Measurements from ENCODE around the gene SDF4. TPM values are rescaled to one million over a fixed set of nuclear protein-coding genes. Genes with fewer than 3 reads are reported as not detected.
A peak's percentile ranks its signal among the peaks of the same experiment; 100 is the strongest.

Gene SDF4
- total and polyA plus RNA-seq, 2 of the 8 experiments (the other 6 are each of a cell fraction or from before 2014, with no cell fraction given) = 45.5 to 75.6 TPM

DNA sequence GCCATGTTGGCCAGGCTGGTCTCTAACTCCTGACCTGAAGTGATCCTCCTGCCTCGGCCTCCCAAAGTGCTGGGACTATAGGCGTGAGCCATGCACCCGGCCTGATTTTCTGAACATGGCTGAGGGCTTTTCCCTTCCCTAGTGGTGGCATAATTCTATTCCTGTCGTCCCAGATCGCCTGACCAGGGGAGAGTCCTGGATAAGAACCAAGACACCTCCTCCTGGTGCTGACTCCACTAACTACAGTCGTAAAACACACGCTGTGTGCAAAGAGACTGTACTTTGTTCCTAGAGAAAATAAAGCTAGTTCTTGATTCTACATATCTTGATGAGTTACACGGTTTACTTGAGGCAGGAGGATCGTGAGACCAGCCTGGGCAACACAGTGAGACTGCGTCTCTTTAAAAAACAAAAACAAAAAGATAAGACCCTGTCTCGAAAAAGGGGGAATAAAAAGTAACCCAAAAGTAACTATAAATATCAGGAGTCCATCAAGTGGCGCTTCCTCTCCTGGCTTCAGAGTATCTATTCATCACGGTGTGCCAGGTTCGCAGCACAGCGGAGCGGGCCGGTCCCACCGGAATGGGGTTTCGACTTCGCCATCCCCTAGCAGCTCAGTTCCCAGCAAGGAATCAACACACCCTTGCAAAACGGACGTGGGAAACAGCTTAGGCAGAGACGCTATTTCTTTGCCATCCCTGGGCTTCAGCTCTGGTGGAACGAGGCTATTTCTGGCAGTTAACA is 973 bp downstream of the SDF4 start:
- Histone ChIP-seq H3K36me3 (ENCODE audit: control insufficient read depth in 2 of 4, insufficient read depth in 4 of 4, low read length in 3 of 4) (peaks cover 2 to 22% (median 4%) of the 10 kb centered on the region in 4 experiments; a peak in 4 of 8 replicates), H2AK5ac (ENCODE audit: low read depth, low read length) (peak overlapping the region; percentile 16; the same call in 1 of the 2 replicates), H2BK15ac (ENCODE audit: low read length) (no peak overlapping the region), H4K20me1 (replicated peaks in 1 of 2; ENCODE audit: control insufficient read depth in 1 of 2, insufficient read depth in 2 of 2, low read length in 2 of 2) (peaks cover 2 to 33% of the 10 kb centered on the region in 2 experiments), H2BK5ac (ENCODE audit: low read depth, low read length) (peak overlapping the region; percentile 15; the same call in 1 of the 2 replicates), H4K8ac (ENCODE audit: extremely low read depth, insufficient read depth, low read length) (no peak overlapping the region), H2BK12ac (ENCODE audit: low read depth, low read length) (peak overlapping the region; percentile 11; the same call in 1 of the 2 replicates), H3K9ac (replicated peaks in 1 of 4; ENCODE audit: extremely low read depth in 1 of 4, low read depth in 3 of 4, low read length in 3 of 4) (peak overlapping the region in 3 of 4 experiments; percentile 58 to 89 (median 72); a peak in 6 of 7 replicates), H3K79me1 (ENCODE audit: low read depth, low read length) (peaks cover 41% of the 10 kb centered on the region), H3K18ac (ENCODE audit: extremely low read depth, low read length) (peak overlapping the region; percentile 60; the same call in 1 of the 2 replicates), H3K4ac (replicated peaks; ENCODE audit: insufficient read length, low read depth, low read length) (no peak overlapping the region), H3K56ac (replicated peaks; ENCODE audit: insufficient read length, low read depth, low read length) (no peak overlapping the region), H2BK120ac (replicated peaks; ENCODE audit: low read depth, low read length) (no peak overlapping the region), H3K27me3 (replicated peaks in 1 of 4; ENCODE audit: control insufficient read depth in 3 of 4, extremely low read depth in 1 of 4, insufficient read depth in 3 of 4, low read length in 3 of 4) (no peaks in the 10 kb centered on the region; a peak in 1 of 7 replicates), H3K27ac (ENCODE audit: low read depth, low read length) (no peak overlapping the region), H3K23me2 (ENCODE audit: low read depth, low read length) (peaks cover 7% of the 10 kb centered on the region), H3K23ac (ENCODE audit: insufficient read length) (no peak overlapping the region), H3K4me2 (ENCODE audit: insufficient read depth in 1 of 2, low read depth in 2 of 2, low read length in 2 of 2) (peak overlapping the region; percentile 81 to 88), H3K4me1 (replicated peaks in 1 of 4; ENCODE audit: control insufficient read depth in 3 of 4, insufficient read depth in 4 of 4, low read length in 3 of 4) (peaks cover 0 to 6% (median under 1%) of the 10 kb centered on the region in 4 experiments; a peak in 4 of 7 replicates), H3K9me3 (ENCODE audit: insufficient read depth in 2 of 2, low read depth in 1 of 2, low read length in 1 of 2) (peaks cover 0 to 9% of the 10 kb centered on the region in 2 experiments; a peak in 2 of 4 replicates), H3K4me3 (ENCODE audit: extremely low read depth in 1 of 4, insufficient read depth in 2 of 4, low read depth in 3 of 4, low read length in 4 of 4) (peak overlapping the region; percentile 86 to 92 (median 90)), H3K14ac (ENCODE audit: insufficient read length) (no peak overlapping the region), H2BK20ac (ENCODE audit: low read length) (no peak overlapping the region), H4K91ac (replicated peaks; ENCODE audit: insufficient read length, low read length) (no peak overlapping the region), H4K5ac (ENCODE audit: insufficient read length, low read depth, low read length) (no peak overlapping the region), H2AFZ (ENCODE audit: low read length) (0 out of 2 replicates have a peak overlapping the region, but pooled peaks have one; percentile 21), H3K79me2 (ENCODE audit: control insufficient read depth in 1 of 2, insufficient read depth in 2 of 2, low read length in 2 of 2) (peaks cover 6 to 42% of the 10 kb centered on the region in 2 experiments; a peak in 3 of 4 replicates)
- TF ChIP-seq RXRA (IDR thresholded peaks at IDR 0.05; ENCODE audit: insufficient read depth, low read depth, low read length) (no peak), KDM1A (IDR thresholded peaks at IDR 0.05; ENCODE audit: borderline replicate concordance, low read length) (no peak), EGR1 (IDR thresholded peaks at IDR 0.05; ENCODE audit: borderline replicate concordance, low read depth, low read length) (no peak), SIRT6 (IDR thresholded peaks at IDR 0.05; ENCODE audit: low read length) (no peak), RAD21 (IDR thresholded peaks at IDR 0.05 in 1 of 2, conservative IDR thresholded peaks at IDR 0.05 in 1 of 2; ENCODE audit: low read depth in 2 of 2, low read length in 2 of 2) (peak; percentile 8 to 32; a peak in 2 of 4 replicates), SIN3A (conservative IDR thresholded peaks at IDR 0.05 in 1 of 2, IDR thresholded peaks at IDR 0.05 in 1 of 2; ENCODE audit: low read depth in 1 of 2, low read length in 2 of 2) (no peak)
- TF ChIP-seq, protein P1, sequence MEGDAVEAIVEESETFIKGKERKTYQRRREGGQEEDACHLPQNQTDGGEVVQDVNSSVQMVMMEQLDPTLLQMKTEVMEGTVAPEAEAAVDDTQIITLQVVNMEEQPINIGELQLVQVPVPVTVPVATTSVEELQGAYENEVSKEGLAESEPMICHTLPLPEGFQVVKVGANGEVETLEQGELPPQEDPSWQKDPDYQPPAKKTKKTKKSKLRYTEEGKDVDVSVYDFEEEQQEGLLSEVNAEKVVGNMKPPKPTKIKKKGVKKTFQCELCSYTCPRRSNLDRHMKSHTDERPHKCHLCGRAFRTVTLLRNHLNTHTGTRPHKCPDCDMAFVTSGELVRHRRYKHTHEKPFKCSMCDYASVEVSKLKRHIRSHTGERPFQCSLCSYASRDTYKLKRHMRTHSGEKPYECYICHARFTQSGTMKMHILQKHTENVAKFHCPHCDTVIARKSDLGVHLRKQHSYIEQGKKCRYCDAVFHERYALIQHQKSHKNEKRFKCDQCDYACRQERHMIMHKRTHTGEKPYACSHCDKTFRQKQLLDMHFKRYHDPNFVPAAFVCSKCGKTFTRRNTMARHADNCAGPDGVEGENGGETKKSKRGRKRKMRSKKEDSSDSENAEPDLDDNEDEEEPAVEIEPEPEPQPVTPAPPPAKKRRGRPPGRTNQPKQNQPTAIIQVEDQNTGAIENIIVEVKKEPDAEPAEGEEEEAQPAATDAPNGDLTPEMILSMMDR (IDR thresholded peaks at IDR 0.05; ENCODE audit: control extremely low read depth in 1 of 3, insufficient read depth in 1 of 3, low read depth in 1 of 3, low read length in 3 of 3) = peak in 2 of 3 experiments; percentile 21 to 22; a peak in 2 of 4 replicates
- 45% methylated on average over 24 of the region's 24 CpGs; no CpG with 5 or more reads in 1 of the 2 experiments for WGBS, 2 experiments (ENCODE audit: extremely low coverage in 1 of 2, insufficient coverage in 1 of 2, insufficient read length in 1 of 2, insufficient replicate concordance in 2 of 2, low coverage in 1 of 2, low lambda C conversion rate in 2 of 2, missing lambda C conversion rate in 1 of 2)
- POLR2A ChIA-PET (ENCODE audit: partially characterized antibody) = interaction anchor here (0.7 to 2.3 kb wide), 15 partner anchors 8 to 206 kb away, joined by 3 to 12 read pairs (median 4); partner anchors contain the start of gene TNFRSF18
- CTCF ChIA-PET (ENCODE audit: partially characterized antibody) = interaction anchor here (0.6 to 1.6 kb wide), 12 partner anchors 9 to 246 kb away, joined by 3 to 6 read pairs (median 4); partner anchors contain the start of gene RNF223
- FAIRE-seq (no peak), DNase-seq (ENCODE audit: low read depth in 1 of 2, low spot score in 2 of 2) (no peak)

Measured in H1 (cell line).